SH-SY5Y (cell line): Measurements from ENCODE around the gene AFF4.

Experiments used
- GATA2 ChIP-seq: IDR thresholded peaks from 2 replicates; pipeline ENCODE4 v1.6.1; 2011; ENCODE audit warnings: mild to moderate bottlenecking, low read depth, low read length
- GATA3 ChIP-seq: IDR thresholded peaks from 2 replicates; pipeline ENCODE4 v1.6.1; 2011; ENCODE audit warnings: low read depth, mild to moderate bottlenecking, low read length, moderate library complexity

DNA sequence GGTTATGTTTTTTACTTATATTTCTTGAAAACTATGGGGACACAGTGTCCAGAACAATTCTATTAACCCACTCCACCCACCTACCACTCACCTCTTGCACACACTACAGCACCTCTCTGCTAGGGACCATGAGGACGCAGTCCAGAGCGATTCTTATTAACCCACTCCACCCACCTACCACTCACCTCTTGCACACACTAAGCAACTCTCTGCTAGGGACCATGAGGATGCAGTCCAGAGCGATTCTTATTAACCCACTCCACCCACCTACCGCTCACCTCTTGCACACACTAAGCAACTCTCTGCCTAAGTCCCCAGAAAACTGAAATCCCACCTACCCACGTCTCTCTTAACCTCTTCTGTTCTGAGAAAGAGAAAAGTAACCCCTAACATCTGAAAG, 130.8 kb downstream of the AFF4 start:
- no peak for TF ChIP-seq GATA2
- TF ChIP-seq GATA3 = no peak
